Pulmonary artery endothelial cell (primary cell): ENCODE results near the gene CEP83. TPM values are rescaled to one million over a fixed set of nuclear protein-coding genes. Genes with fewer than 3 reads are reported as not detected.
A peak's percentile ranks its signal among the peaks of the same experiment; 100 is the strongest.

Experiments used
- DNase-seq: peaks from one replicate; pipeline ENCODE4 v3.0.0-alpha.2; 2011; ENCODE audit warnings: low read depth, low spot score
- total RNA-seq: library from RNA; depleted of rRNA; stranded (reverse); fragments of >200 nt; gene quantifications from 2 replicates; pipeline ENCODE4 v1.2.3, GENCODE V29; 2014

The CEP83 gene
- total RNA-seq, 1 donor from 2014 or later, result 6.1 TPM

- DNase-seq, result no peak
These were observed 187.4 kb downstream of the CEP83 start for GRCh38 chr12:94272280-94272679.

GRCh38 chr12:94271351-94271750 is 188.3 kb downstream of the CEP83 start:
- no peak for DNase-seq

GRCh38 chr12:94269316-94269999 is 190.2 kb downstream of the CEP83 start:
- DNase-seq, result no peak

- DNase-seq, result no peak
These were observed 191.7 kb downstream of the CEP83 start for GRCh38 chr12:94267921-94268471.

- no peak for DNase-seq
These were observed 192.2 kb downstream of the CEP83 start for GRCh38 chr12:94267537-94267872.

GRCh38 chr12:94266796-94267536 is 192.7 kb downstream of the CEP83 start:
- DNase-seq, result no peak

- no peak for DNase-seq
These were observed 193.5 kb downstream of the CEP83 start for GRCh38 chr12:94265966-94266745.

- DNase-seq, result no peak
These were observed 194.1 kb downstream of the CEP83 start for GRCh38 chr12:94265539-94265938.

GRCh38 chr12:94264736-94265485 is 194.8 kb downstream of the CEP83 start:
- no peak for DNase-seq

- DNase-seq, result no peak
These were observed 195.6 kb downstream of the CEP83 start for GRCh38 chr12:94263905-94264561.

- DNase-seq, result no peak
These were observed 196.5 kb downstream of the CEP83 start for GRCh38 chr12:94263011-94263811.

GRCh38 chr12:94262228-94263010 is 197.2 kb downstream of the CEP83 start:
- DNase-seq, result peak; percentile 43

- no peak for DNase-seq
These were observed 197.9 kb downstream of the CEP83 start for GRCh38 chr12:94261786-94262185.

- no peak for DNase-seq
These were observed 198.5 kb downstream of the CEP83 start for GRCh38 chr12:94261119-94261518.

GRCh38 chr12:94260717-94261116 is 198.9 kb downstream of the CEP83 start:
- DNase-seq, result no peak

- no peak for DNase-seq
These were observed 199.7 kb downstream of the CEP83 start for GRCh38 chr12:94260017-94260416.

GRCh38 chr12:94258593-94258992 is 201.1 kb downstream of the CEP83 start:
- no peak for DNase-seq
